ENCODE results near the gene SPSB1.

The SPSB1 gene

DNA sequence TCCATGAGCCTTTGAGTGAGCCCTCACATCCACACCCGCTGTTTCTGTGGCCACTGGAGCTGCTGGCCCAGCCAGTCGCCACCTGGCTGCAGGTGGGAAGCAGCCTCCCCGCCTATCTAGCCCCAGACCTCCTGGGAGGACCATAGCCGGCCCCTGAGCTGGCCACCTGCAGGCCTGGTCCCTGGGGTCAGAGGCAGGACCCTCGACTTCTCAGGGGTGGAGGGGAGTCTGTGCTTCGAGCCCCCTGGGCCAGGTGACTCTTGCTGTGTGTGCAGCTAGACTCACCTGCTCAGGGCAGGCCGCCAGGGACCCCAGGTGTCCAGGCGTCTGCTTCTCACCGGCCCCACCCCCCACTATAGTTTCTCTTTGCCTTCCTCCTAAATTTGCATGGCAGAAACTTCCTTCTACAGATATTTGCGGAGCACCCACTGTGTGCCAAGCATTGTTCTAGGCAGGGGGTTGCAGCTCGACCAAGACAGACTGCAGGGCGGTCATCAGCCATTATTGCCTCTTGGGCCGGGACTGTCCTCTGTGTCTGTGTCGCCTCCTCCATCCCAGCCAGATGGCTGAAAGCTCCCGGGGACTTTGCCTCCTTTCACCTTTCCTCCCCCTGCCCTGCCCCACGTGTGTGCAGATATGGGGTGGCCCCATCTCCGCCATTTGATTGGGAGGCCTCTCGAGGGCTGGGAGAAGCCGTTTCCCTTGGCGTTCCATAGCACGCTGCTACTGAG is 27.3 kb downstream of the SPSB1 start:
- no peak for DNase-seq (ENCODE audit: low spot score)

DNA sequence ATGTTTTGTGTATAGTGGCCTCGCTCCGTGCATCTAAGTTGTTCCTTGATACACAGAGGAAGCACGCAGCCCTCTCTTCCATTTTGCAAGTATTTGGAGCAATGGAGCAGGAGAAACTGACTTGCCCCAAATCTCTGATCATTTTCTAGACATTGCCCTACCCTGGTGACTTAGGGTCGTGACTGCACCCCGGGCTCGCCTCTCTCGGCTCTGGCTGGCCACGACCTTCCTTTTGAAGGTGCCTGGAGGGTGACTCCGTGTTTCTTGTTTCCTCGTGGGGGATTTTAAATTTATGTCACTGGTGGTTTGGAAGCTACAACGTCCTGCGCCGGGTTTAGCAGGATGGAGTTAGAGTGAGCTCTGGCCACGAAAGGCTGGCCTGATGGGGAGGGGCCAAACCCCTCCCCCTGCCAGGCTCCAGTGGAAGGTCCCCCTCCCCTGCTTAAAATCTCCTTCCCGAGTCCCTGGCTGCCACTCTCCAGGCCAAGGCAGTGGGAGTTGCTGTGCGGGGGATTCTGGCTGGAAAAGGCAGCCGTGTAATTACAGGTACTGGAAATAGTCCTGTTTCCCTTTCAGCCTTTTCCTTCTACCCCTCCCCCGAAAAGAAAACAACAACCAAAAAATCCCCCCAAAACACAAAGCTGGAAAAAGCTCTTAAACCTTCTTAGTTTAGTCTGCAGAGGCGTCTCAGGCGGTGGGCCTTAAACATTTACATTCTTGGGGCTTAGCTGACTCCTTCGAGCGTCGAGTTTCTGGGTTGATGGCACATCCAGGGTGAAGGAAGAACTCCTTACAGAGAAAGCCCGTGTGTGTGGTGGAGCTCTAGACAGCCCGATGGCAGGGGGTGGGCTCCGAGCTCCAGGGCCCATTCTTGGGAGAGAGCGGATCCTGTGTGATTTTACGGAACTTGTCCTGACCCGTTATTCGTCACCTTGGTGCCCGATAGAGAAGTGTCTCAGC is 28.1 kb downstream of the SPSB1 start:
- no peak for DNase-seq (ENCODE audit: low spot score)

DNA sequence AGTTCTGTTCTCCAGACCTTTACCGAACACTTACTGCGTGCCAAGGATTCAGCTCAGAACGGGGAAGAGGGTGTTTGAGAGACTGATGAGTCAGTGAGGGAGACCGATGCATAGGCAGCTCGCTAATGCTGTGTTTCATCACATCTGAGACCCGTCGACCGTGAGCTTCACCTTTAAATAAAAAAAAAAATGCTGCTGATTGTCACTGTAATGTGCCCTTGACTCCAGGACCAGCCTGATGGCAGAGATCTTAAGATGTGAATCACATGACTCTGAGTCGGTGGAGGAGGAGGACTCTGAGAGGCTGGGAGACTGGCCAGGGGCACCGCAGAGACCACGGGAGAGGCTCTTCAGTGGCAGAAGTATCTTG is 28.8 kb downstream of the SPSB1 start:
- DNase-seq (ENCODE audit: low spot score) = no peak

DNA sequence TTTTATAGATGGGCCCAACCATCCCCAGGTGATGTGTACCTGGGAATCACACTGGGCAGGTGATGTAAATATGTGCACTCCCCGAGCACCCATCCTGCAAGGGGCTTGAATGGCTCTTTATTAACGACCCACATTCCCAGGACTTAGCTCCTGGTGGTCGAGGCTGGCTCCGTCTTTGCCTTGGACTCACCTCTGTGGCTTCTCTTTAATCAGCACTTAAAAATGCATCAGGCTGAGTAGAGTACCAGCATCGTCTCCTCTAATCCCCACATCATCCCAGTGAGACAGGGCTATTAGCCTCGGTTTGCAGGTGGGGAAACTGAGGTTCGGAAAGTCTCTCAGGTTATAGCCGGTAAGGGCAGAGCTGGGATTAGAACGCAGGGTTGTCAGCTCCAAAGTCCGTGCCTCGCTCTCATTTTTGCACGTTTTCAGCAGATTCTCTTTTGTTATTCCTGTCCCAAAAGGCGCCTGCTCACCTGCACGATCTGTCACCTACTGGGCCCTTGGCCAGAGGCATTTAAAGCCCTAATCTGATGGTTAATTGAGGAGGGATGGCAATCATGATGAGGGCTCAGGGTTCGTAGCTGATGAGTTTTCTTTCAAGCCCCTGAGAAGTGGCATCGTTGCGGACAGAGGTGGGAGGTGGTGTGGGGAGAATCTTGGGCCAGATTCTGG is 29.4 kb downstream of the SPSB1 start:
- no peak for DNase-seq (ENCODE audit: low spot score)

DNA sequence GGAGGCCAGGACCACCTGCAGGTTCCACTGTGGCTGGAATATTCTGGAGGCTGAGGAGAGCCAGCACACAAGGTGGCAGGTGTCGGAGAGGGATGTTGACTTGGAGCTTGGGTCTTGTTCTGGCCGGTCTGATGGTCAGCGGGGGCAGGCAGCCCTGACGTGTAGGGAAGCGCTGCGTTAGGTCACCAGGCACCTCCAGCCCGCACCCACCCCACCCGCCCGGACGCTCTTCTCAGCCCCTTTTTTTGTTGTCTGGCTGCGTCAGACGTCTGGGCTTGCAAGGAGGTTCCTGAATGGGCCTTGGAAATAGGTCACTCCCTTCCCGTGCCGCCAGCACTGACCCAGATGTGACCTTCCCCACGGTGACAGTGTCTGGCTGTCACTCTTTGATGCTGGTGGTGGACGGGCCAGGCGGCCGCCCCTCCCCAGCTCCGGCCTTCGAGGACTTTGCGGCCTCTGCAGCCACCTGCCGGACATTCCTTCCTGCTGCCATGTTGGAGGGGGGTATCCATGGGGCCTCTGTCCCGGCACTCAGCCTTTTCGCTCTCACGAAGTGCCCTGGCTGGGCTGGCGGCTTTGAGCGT is 30.1 kb downstream of the SPSB1 start:
- peak; percentile 45 for DNase-seq (ENCODE audit: low spot score)

DNA sequence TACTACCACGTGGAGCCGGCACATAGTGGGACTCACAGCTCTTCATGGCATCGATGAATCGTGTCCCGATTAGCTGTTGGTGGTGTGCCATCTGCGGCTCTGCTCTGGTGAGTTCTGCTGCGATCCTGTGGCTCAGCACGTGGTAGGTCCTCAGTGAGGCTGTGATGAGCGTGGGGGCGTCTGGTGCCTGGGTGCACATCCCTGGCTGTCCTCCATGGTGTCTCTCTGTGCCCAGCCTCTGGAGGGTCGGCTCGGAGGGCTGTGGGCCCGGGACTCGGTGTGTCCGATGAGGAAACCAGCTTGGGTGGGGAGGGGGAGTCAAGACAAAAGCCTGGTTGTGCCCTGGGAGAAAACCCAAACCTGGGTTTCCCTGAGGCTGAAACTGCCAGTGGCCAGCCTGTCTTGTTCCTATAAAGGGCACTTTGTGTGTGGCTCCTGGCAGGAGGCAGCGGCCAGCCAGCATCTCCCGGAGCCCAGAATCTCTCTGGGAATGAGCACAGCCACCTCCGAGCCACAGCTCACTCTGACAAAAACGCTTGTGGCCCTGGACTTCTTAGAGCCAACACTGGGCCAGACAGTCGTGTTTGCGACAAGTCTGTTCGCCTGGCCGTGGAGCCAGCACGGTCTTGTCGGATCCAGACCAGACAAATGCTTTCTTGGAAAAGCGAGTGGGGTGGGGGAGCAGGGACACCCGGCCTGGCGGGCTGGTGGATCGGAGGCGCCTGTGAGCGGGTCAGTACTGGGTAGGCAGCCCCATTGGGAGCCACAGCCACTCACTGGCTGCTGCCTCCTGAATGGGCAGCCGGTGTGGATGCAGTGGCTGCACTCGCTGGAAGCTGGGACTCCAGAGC is 31.8 kb downstream of the SPSB1 start:
- peak; percentile 82 for DNase-seq (ENCODE audit: low spot score)

DNA sequence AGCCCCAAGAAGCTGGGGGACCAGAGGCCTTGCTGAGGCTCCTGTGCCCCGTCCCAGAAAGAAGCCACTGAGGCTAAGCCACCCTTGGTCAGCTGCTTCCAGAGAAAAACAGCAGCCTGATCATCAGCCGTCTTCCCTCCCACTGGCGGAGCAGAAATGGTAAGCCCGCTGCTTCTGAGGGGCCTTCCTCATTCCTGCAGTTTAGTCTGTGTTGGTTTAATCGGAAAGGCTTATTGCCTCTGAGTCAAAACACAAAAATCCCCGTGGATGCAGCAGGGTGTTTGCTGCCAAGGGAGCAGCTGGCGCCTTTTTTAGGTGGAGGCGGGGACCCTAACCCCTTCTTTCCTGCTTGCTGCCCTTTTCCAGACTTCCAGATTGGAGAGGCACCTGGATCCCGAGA is 33.9 kb downstream of the SPSB1 start:
- no peak for DNase-seq (ENCODE audit: low spot score)

DNA sequence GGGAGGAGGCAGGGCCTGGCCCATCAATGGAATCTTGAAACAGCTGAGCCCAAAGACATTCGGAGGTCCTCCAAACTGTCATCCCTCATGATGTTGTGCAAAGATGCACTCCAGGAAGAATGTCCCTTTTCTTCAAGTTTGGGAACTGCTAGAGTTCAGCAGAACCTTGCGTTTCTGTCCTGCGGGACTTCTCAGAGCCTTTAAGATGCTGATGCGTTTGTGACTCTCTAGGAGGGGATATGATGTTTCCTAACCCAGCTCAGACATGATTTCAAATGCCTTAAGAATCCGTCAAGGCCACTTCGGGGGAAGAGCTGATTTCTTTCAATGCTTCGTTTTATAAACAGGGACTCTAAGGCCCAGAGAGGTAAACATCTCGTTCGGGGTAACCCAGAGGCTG is 35.5 kb downstream of the SPSB1 start:
- no peak for DNase-seq (ENCODE audit: low spot score)

DNA sequence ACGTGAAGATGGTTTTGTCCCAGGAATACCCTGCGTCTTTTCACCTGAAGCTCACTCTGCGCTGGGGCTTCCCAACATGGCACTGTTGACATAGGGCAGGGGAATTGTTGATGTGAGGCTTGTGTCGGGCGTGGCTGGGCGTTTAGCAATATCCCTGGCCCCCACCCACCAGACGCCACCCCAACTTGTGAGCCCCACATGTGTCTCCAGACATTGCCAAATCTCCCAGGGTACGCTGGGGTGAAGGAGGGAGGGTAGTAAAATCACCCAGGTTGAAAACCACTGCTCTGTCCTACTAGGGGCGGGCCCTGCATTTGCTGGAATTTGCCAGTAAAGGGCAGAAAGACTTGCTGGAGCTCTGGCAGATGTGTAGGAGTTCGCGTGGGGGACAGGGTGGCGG is 36.0 kb downstream of the SPSB1 start:
- DNase-seq (ENCODE audit: low spot score) = no peak

DNA sequence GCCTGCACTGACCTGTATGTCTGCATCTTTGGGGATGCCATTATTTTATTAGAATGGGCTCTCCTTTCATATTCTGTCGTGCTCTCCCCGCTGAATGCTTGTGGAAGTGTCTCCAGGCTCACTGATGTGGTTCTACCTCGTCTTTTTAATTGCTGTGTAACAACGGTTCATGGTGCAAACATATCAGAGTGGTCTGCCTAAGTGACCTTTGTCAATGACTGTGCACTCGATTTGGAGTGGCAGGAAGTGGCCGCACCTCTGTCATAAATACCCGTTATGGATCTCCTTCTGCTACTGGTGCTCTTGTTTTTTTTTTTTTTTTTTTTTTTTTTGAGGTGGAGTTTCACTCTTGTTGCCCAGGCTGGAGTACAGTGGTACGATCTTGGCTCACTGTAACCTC is 38.3 kb downstream of the SPSB1 start:
- no peak for DNase-seq (ENCODE audit: low spot score)

DNA sequence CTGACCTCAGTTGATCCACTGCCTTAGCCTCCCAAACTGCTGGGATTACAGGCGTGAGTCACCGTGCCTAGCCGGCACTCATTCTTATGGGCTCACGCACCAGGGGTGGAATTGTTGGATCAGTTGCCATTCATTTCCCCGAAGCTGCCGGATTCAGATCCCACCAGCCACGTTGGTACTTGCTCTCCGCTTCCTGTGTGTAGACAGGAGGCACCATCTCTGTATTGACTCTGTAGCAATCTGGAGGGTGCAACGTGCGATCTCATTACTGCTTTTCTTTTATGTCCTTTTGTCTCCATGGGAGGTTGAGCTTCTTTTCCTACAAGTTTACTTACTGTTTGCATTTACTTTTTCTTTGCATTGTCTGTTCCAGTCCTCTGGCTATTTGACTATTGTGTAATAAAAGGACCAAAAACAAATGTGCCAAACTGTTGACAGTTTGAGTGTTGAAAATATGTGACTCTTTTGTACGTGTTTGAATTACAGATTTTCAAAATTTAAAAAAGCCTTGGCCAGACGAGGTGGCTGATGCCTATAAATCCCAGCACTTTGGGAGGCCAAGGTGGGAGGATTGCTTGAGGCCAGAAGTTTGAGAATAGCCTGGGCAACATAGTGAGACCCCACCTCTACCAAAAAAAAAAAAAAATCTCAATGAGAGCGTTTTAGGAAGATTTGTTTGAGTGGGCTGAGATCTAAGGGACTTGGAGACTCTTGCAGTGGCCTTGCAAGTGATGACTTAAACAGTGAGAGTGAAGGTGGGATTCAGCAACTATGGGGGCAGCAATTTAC is 39.1 kb downstream of the SPSB1 start:
- no peak for DNase-seq (ENCODE audit: low spot score)

DNA sequence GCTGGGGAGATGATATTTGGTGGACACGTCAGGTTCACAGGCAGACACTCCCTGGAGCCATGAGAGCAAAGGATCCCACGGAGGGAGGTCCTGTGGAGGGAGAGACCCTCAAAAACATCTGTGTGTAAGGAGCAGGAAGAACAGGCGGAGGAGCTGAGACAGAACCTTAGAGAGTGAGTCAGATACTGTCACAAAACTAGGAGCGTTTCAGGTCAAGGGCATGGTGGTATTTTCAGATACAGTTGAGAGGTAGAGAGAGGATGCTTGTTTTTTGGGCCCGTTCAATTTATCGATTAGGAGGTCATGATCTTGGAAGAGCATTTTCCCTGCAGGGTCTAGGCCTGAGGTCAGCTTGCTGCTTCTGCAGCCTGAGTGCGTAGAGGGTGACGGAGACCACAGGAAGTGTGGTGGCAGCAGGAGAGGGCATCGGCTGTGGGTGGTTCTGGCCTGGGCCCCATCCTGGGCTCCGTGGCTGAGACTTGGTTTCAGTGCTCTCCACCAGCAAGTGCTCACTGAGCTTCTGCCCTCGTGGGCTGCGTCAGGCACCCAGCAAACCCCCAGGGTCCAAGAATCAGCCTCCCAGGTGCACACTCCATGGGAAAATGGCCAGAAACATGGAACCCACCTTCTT is 39.9 kb downstream of the SPSB1 start:
- no peak for DNase-seq (ENCODE audit: low spot score)

DNA sequence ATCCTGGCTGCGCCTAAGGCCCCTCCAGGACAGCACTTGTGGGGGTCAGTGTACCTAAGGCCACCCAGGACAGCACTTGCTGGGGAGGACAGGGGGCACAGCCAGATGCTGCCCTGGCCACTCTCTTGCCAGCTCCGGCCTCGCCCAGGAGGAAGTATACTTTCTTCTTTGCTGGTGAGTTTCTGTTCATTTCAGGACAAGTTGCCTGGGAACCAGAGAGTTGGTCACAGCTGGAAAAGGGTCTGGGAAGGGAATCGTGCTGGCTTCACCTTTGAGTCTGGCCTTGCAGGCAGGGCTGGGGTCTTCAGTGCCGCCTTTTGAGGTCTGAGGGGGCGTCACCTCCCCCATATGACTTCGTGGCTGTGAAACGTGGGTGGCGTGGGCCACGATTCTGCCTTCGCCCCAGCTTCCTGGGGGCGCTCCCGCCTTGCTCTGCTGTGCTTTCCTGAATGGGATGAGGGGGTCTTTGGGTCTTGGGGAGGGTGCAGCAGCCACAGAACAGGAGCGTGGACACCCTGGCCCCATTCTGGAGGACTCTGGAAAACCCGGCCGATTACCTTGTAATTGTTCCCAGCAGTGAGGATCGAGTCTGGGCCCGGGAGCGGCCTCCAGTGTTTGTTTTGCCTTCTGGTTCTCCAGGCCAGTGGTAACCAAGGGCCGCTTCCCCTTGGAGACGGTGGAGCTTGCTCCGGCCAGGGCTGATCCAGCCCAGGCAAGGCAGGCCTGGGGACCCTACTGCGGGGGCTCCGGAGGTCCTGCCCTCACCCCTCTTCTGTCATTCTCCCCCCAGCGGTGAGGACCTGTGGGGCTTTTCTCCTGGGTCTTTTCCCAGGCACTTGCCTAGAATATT is 45.9 kb downstream of the SPSB1 start:
- DNase-seq (ENCODE audit: low spot score) = no peak

DNA sequence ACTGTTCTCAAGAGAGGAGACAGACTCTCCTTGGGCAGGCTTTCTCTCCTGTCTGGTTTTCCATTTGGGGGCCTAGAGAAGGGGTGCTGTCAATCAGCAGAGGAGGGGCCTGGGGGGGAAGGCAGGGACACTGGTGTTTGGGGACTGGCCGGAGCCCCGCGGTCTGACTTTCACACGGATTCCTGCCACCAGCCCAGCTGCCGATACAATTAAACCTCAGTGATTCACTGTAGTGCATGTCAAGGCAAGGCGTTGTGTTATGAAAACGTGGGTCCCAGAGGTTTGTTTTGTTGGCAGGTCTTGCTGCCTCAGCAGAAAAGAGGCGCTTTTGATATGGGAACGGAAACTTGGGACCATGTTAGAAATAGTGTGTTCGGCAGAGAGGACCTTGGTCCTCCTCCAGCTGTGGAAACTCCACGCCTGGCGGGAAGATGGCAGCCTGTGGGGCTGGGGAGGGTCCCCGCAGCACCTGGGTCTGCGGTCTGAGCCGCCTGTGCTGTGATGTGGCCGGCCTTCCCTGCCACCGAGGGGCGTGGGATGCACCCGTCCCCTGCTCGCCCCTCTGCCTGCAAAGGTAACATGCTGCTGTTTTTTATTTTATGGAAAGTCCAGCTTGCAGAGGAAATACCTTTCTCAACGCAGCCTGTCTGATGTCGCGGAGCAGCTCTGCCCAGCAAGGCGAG is 47.6 kb downstream of the SPSB1 start:
- DNase-seq (ENCODE audit: low spot score) = no peak

DNA sequence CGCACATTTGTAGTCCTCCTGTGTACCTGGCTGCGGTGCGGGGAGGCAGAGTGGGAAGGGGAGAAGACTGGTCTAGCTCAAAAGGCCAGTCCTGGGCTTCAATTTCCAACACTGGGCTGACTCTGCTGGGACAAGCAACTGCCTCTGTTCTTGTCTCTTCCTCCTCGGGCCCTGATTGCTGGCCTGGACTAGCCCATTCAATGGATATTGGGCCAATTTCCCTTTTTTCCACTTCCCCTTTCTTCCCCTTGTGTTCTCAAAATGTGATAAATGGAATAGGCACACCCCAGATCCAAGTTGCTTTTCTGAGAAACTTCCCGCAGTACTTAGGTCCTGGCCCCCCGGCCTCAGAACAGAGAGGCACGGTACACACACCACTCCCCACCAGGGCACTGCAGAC is 48.2 kb downstream of the SPSB1 start:
- DNase-seq (ENCODE audit: low spot score) = no peak

DNA sequence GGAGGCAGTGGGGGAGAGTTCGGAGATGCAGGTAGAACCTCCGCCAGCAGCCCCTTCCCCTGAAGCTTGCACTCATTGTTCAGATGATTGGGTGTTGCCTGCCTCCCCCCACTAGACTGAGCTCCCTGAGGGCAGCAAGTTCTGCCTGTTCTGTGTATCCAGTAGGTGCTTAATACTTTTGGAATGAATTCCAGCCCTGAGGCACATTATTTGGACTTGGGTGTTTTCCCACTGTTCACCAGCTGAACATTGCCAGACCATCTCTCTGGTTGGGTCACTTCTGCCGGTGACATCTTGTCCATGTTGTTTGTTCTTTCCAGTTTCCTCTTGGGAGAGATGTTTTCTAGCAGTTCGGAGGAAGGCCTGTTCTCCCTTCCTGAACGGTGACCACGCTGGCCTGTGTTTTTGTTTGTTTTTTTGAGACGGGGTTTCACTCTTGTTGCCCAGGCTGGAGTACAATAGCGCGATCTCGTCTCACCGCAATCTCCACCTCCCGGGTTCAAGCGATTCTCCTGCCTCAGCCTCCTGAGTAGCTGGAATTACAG is 48.7 kb downstream of the SPSB1 start:
- no peak for DNase-seq (ENCODE audit: low spot score)

DNA sequence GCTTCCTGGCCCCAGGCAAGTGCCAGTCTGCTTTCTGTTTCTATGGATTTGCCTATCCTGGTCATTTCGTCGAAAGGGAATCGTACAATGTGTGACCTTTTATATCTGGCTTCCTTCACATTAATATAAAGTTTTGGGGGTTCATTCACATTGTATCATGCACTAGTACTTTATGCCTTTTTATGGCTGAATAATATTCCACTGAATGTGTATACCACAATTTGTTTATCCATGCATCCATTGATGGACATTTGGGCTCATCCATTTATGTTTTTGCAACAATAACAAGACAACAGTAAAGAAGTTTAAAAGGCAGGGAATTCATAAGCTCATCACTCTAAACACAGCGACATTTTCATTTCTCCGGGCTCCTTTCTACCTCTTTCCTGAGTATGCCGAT is 50.6 kb downstream of the SPSB1 start:
- no peak for DNase-seq (ENCODE audit: low spot score)

DNA sequence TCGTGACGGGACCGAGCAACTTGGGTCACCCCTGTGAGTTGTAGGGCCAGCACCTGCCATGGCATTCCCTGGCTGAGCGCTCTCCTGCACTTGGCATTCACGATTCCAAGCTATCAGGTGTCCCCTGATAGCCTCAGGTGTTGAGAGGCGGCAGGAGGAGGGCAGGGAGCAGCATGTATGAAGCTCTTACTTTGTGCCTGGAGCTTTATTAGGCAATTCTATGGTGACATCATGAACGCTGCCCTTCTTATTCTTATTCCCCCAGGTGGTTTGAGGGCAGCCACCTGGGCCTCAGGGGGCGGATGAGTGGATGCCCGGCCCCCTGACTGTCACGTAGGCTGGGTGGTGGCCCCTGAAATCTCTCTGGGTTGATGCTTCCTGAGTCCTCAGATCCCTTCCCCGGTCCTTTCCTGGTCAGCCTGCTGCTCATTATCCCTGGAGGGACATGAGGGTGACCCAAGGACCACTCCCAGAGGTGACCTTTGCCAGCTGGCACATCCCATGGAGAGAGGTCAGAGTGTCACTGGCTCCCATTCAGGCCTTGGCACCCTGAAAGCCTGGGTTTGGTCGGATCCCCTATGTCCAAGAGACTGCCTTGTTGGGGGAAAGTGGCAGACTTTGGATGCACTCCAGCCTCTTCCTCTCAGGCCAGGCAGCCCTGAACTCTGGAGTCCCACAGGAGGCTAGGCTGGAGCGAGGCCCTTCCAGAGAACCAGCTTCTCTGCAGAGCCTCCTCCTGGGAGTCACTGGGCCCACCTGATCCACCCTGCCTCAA is 51.9 kb downstream of the SPSB1 start:
- no peak for DNase-seq (ENCODE audit: low spot score)

Measured in putamen (tissue), 1 donor.